H1 (cell line): ENCODE results near the gene TMCC1. TPM values are rescaled to one million over a fixed set of nuclear protein-coding genes. Genes with fewer than 3 reads are reported as not detected.

Experiments used
- CBX5 ChIP-seq: fragments of 300-800, 300-1000 bp; sonication (generic); IDR thresholded peaks from 2 replicates; pipeline ENCODE4 v1.7.1; 2016; ENCODE audit warnings: antibody characterized with exemption, low read length, low read depth
- CBX8 ChIP-seq: fragments of 300-800, 300-1000 bp; sonication (generic); IDR thresholded peaks from 2 replicates; pipeline ENCODE4 v1.7.1; 2016; ENCODE audit warnings: low read depth, low read length, borderline replicate concordance
- EGR1 ChIP-seq: IDR thresholded peaks from 2 replicates; pipeline ENCODE4 v1.6.1; 2011; ENCODE audit warnings: low read depth, low read length, borderline replicate concordance
- EZH2 ChIP-seq: fragments of 200-600 bp; sonication (generic); IDR thresholded peaks from 2 replicates; pipeline ENCODE4 v1.7.1; 2012; ENCODE audit warnings: low read depth, mild to moderate bottlenecking, moderate library complexity, low read length, inconsistent platforms; ENCODE audit not compliant: severe bottlenecking
- KDM1A ChIP-seq: fragments of 200-600, 300-600 bp; sonication (generic); IDR thresholded peaks from 2 replicates; pipeline ENCODE4 v1.7.1; 2016; ENCODE audit warnings: mild to moderate bottlenecking, low read length, borderline replicate concordance
- NANOG ChIP-seq: IDR thresholded peaks from 2 replicates; pipeline ENCODE4 v1.6.1; 2011; ENCODE audit warnings: low read length, low read depth, mild to moderate bottlenecking, inconsistent platforms; ENCODE audit not compliant: insufficient read depth, poor library complexity, severe bottlenecking
- polyA plus RNA-seq, 7 experiments: library from polyadenylated mRNA; depleted of rRNA in 3 of 7; stranded (reverse) in 5 of 7; unstranded in 2 of 7; fragments of >200 nt in 5 of 7; fragments of 200-250 nt in 2 of 7; gene quantifications; 1 replicate in 5 of 7; 2 replicates in 1 of 7; 4 replicates in 1 of 7; pipeline versions ENCODE4 v1.2.1 to v1.2.3, GENCODE V29; 2011 to 2013; ENCODE audit warnings: missing spikeins in 2 of 7, mixed read lengths in 2 of 7
- total RNA-seq: library from RNA; stranded (reverse); fragmentation: NEBNext Ultra II Directional; extraction: Animal tissue kit (Norgen Biotek cat#: 25700); gene quantifications from 2 replicates; pipeline ENCODE4 v1.2.1, GENCODE V29; 2021
- TF ChIP-seq, protein P1 (sequence below): fragments of 300-600 bp; sonication (generic); IDR thresholded peaks from 2 replicates; pipeline ENCODE4 v1.7.1; 2012; ENCODE audit warnings: low read length, moderate library complexity, mild to moderate bottlenecking, inconsistent platforms; ENCODE audit not compliant: insufficient replicate concordance
- TF ChIP-seq, protein P2 (sequence below), 3 experiments: IDR thresholded peaks; 1 replicate in 2 of 3; 2 replicates in 1 of 3; pipeline versions ENCODE4 v1.5.1 to v1.6.1; 2011; ENCODE audit warnings: low read length in 3 of 3, mild to moderate bottlenecking in 3 of 3, inconsistent platforms in 2 of 3, low read depth in 1 of 3, moderate library complexity in 1 of 3; ENCODE audit not compliant: insufficient read depth in 1 of 3; ENCODE audit errors: control extremely low read depth in 1 of 3

Gene TMCC1
- total and polyA plus RNA-seq, 2 of the 8 experiments (the other 6 are each of a cell fraction or from before 2014, with no cell fraction given), result 10.4 to 27.1 TPM

DNA sequence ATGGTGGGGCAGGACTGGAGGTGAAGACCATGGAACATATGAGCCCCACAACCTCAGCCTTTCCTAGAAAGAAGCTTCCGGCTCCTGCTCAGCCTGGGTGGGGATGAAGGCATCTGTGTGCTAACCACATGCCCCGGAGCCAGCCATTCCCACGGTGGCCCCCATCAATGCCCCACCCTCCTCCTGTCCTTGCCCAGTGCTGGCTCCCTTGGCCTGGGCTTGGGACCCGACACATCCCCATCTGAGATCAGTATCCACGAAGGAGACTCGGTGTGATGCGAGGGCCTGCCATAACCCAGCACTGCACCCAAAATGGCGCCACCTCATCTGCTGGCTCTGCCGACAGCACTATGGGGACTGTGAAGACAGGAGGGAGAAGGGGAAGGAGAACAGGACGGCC is 270.6 kb downstream of the TMCC1 start (continued):
- TF ChIP-seq, protein P1, sequence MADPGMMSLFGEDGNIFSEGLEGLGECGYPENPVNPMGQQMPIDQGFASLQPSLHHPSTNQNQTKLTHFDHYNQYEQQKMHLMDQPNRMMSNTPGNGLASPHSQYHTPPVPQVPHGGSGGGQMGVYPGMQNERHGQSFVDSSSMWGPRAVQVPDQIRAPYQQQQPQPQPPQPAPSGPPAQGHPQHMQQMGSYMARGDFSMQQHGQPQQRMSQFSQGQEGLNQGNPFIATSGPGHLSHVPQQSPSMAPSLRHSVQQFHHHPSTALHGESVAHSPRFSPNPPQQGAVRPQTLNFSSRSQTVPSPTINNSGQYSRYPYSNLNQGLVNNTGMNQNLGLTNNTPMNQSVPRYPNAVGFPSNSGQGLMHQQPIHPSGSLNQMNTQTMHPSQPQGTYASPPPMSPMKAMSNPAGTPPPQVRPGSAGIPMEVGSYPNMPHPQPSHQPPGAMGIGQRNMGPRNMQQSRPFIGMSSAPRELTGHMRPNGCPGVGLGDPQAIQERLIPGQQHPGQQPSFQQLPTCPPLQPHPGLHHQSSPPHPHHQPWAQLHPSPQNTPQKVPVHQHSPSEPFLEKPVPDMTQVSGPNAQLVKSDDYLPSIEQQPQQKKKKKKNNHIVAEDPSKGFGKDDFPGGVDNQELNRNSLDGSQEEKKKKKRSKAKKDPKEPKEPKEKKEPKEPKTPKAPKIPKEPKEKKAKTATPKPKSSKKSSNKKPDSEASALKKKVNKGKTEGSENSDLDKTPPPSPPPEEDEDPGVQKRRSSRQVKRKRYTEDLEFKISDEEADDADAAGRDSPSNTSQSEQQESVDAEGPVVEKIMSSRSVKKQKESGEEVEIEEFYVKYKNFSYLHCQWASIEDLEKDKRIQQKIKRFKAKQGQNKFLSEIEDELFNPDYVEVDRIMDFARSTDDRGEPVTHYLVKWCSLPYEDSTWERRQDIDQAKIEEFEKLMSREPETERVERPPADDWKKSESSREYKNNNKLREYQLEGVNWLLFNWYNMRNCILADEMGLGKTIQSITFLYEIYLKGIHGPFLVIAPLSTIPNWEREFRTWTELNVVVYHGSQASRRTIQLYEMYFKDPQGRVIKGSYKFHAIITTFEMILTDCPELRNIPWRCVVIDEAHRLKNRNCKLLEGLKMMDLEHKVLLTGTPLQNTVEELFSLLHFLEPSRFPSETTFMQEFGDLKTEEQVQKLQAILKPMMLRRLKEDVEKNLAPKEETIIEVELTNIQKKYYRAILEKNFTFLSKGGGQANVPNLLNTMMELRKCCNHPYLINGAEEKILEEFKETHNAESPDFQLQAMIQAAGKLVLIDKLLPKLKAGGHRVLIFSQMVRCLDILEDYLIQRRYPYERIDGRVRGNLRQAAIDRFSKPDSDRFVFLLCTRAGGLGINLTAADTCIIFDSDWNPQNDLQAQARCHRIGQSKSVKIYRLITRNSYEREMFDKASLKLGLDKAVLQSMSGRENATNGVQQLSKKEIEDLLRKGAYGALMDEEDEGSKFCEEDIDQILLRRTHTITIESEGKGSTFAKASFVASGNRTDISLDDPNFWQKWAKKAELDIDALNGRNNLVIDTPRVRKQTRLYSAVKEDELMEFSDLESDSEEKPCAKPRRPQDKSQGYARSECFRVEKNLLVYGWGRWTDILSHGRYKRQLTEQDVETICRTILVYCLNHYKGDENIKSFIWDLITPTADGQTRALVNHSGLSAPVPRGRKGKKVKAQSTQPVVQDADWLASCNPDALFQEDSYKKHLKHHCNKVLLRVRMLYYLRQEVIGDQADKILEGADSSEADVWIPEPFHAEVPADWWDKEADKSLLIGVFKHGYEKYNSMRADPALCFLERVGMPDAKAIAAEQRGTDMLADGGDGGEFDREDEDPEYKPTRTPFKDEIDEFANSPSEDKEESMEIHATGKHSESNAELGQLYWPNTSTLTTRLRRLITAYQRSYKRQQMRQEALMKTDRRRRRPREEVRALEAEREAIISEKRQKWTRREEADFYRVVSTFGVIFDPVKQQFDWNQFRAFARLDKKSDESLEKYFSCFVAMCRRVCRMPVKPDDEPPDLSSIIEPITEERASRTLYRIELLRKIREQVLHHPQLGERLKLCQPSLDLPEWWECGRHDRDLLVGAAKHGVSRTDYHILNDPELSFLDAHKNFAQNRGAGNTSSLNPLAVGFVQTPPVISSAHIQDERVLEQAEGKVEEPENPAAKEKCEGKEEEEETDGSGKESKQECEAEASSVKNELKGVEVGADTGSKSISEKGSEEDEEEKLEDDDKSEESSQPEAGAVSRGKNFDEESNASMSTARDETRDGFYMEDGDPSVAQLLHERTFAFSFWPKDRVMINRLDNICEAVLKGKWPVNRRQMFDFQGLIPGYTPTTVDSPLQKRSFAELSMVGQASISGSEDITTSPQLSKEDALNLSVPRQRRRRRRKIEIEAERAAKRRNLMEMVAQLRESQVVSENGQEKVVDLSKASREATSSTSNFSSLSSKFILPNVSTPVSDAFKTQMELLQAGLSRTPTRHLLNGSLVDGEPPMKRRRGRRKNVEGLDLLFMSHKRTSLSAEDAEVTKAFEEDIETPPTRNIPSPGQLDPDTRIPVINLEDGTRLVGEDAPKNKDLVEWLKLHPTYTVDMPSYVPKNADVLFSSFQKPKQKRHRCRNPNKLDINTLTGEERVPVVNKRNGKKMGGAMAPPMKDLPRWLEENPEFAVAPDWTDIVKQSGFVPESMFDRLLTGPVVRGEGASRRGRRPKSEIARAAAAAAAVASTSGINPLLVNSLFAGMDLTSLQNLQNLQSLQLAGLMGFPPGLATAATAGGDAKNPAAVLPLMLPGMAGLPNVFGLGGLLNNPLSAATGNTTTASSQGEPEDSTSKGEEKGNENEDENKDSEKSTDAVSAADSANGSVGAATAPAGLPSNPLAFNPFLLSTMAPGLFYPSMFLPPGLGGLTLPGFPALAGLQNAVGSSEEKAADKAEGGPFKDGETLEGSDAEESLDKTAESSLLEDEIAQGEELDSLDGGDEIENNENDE, result no peak
- TF ChIP-seq EGR1 (no peak), EZH2 (no peak), CBX5 (no peak), CBX8 (no peak), KDM1A (no peak), NANOG (no peak)
- TF ChIP-seq, protein P2, sequence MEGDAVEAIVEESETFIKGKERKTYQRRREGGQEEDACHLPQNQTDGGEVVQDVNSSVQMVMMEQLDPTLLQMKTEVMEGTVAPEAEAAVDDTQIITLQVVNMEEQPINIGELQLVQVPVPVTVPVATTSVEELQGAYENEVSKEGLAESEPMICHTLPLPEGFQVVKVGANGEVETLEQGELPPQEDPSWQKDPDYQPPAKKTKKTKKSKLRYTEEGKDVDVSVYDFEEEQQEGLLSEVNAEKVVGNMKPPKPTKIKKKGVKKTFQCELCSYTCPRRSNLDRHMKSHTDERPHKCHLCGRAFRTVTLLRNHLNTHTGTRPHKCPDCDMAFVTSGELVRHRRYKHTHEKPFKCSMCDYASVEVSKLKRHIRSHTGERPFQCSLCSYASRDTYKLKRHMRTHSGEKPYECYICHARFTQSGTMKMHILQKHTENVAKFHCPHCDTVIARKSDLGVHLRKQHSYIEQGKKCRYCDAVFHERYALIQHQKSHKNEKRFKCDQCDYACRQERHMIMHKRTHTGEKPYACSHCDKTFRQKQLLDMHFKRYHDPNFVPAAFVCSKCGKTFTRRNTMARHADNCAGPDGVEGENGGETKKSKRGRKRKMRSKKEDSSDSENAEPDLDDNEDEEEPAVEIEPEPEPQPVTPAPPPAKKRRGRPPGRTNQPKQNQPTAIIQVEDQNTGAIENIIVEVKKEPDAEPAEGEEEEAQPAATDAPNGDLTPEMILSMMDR (IDR thresholded peaks at IDR 0.05; ENCODE audit: control extremely low read depth in 1 of 3, insufficient read depth in 1 of 3, low read depth in 1 of 3, low read length in 3 of 3), result no peak
